RPMI8226 (cell line): ENCODE data around the gene KLRF1.
"Not testable (repeated sequence)": the region's sequence is repeated elsewhere in the genome, so short reads cannot be mapped to it uniquely, and the experiment has no call there.

ENCODE experiments used
- DNase-seq: peaks from one replicate; pipeline ENCODE4 v3.0.0-alpha.2; 2015

The KLRF1 gene

DNA sequence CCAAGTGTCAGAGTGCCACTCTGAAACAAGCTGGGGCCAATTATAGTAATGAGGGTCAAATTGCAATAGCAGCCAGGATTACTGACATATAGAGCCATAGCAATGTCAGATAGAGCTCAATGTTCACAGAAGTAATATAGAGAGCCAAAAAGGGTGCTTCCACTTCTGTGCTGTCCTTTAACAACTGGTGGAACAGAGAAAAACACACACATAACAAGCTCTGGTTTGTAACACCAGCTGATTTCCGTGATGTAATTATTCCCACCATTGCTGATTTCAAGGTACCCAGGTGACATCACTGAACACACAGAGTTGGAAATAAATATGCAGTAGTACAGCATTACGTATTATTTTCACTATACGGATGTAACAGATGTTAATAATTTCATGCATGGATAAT is 44.9 kb downstream of the KLRF1 start:
- no peak for DNase-seq

DNA sequence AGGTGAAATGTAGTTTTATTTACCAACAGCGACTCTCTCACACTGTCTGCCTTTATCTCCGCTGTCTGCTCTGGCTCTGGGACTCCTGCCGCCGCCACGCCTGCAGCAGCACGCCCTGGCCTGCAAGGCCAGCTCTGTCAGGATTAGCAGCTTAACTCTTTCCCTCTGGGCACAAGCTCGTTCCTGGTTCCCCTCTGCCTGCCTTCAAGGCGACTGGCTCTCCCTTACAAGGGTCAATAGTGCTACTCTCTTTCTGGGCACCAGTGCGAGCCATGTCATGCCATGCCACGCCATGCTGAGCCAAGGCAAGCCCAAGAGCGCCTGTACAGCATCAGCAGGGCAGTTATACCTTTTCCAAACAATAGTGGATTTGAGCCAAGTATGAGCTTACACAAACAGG is 45.5 kb downstream of the KLRF1 start:
- no peak for DNase-seq

DNA sequence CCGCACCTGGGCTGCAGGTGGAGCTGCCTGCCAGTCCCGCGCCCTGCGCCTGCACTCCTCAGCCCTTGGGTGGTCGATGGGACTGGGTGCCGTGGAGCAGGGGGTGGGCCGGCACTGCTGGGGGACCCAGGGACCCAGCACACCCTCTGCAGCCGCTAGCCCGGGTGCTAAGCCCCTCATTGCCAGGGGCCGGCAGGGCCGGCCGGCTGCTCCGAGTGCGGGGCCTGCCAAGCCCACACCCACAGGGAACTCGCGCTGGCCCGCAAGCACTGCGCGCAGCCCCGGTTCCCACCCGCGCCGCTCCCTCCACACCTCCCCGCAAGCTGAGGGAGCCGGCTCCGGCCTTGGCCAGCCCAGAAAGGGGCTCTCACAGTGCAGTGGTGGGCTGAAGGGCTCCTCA is 48.8 kb downstream of the KLRF1 start:
- not testable (repeated sequence) for DNase-seq

DNA sequence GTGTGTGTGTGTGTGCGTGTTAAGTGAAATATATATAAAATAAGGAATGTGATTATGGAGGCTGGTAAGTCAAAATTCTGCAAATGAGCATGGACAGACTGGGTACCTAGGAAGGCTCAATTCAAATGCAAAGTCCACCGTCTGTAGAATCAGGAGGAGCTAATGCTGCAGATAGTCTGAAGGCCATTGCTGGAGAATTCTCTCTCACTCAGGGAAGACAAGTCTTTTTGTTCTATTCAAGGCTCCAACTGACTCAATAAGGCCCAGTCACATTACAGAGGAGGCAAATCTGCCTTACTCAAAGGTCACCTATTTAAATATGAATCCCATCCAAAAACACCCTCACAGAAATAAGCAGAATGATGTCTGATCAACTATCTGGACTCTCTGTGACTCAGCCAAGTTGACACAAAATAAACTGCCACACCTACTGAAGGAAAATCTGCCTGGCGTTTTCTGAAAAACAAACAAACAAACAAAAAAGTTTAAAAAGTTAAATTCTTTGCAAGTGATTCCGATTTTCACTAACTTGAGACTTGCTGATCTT is 53.3 kb downstream of the KLRF1 start:
- DNase-seq: no peak

GRCh38 chr12:9881246-9881645 is 54.0 kb downstream of the KLRF1 start, which contains the start of gene KLRF2:
Gene KLRF2 (plus strand): TSS chr12:9881489. CDS start chr12:9881596, 107 bp downstream.
- DNase-seq: no peak

GRCh38 chr12:9881988-9882387 is 54.7 kb downstream of the KLRF1 start:
- DNase-seq: no peak

GRCh38 chr12:9883175-9883574 is 55.9 kb downstream of the KLRF1 start:
- DNase-seq: peak; percentile 9

GRCh38 chr12:9888665-9889273 is 61.5 kb downstream of the KLRF1 start:
- no peak for DNase-seq
